ENCODE results near the gene MRPS27. TPM values are rescaled to one million over a fixed set of nuclear protein-coding genes. Genes with fewer than 3 reads are reported as not detected.

MRPS27 gene
- total and polyA plus RNA-seq, 9 of the 15 experiments (the other 6 are each of a cell fraction or from before 2014, with no cell fraction given): 73.6 to 144 (median 106) TPM

DNA sequence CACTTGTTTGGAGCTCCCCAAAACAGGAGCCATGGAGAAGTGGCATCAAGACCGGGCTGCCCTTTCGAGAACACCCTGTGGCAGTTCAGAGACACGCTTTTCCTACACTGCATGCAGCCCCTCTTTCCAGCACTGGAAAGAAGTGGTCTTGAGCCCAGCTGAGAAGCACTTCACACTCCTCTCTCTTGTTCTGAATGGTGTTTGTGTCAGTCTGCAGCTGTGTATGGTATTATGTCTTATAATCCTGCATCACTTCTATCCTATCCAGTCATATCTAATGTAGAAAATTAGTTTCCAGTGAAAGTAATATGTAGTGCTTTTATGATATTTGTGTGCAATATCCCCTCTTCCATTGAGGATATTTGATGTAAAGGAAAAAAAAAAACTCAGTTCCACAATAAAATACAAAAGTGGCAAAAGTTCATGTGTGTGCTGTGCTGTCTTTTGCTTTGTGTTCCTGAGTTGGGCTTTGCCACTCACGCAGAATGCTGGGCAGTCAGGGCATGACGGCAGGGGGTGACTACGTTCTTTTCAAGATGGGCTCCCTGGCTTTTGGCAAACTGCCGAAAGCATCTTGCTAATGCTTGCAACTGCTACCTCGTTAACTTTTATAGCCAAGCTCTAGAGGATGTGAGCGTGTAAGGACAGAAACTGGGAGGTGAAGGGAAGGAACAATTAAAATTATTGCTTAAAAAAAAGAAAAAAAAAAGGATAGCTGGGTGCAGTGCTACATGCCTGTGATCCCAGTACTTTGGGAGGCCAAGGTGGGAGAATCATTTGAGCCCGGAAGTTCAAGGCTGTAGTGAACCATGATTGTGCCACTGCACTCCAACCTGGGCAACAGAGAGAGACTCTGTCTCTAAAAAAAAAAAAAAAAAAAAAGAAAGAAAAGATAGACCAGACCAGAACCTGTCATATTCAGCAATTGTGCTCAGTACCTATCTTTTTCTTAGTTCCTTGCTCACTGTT lies 110.6 kb downstream of the MRPS27 start (continued):
- TF ChIP-seq NR2C2 (CRISPR knock-in tag; IDR thresholded peaks at IDR 0.05) (no peak), NR2C2 (tag; IDR thresholded peaks at IDR 0.05) (no peak), GABPB1 (CRISPR knock-in tag; IDR thresholded peaks at IDR 0.05) (no peak), SNIP1 (IDR thresholded peaks at IDR 0.05; ENCODE audit: low read depth) (no peak)

DNA sequence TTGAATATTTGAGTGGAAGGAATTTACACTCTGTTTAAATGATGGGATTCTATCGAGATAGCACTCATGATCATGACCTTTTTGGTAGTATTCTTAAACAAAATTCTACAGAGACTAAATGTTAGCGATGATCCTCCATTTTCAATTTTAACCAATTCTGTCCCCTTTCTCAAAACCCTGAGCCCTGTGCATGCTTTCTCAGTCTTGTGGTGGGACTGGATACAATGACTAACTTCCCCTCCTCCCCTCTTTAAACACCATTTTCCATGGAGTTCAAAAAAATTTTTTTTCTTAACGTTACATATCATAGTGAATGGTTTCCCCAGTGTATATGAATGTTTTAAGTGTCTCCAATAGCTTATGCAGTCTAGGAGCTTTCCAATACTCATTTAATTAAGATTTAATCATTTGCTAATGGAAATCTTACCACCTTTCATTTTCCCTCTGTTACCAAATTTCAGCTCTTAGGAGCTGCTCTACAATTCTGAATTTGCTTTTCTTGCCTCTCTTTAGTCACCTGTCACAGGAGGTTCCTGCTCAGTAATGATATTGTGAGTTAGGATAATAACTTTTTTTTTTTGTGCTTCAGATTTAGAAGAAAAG lies 111.6 kb downstream of the MRPS27 start:
- 77% methylated on average over 3 of the region's 3 CpGs for WGBS (ENCODE audit: insufficient coverage, low coverage, missing lambda C conversion rate)
- Histone ChIP-seq H3K4me2 (ENCODE audit: insufficient read depth, low read length) (no peak overlapping the region), H3K9me3 (replicated peaks; ENCODE audit: control insufficient read depth, insufficient read depth, low read depth, low read length) (no peaks in the 10 kb centered on the region), H3K9me1 (ENCODE audit: control insufficient read depth, insufficient read depth, low read length) (peaks cover 3% of the 10 kb centered on the region), H2AFZ (ENCODE audit: low read depth, low read length) (no peak overlapping the region), H3K4me1 (replicated peaks in 1 of 2; ENCODE audit: control insufficient read depth in 2 of 2, insufficient read depth in 2 of 2, low read length in 2 of 2) (peaks cover 0 to 2% of the 10 kb centered on the region in 2 experiments; a peak in 1 of 5 replicates), H3K36me3 (ENCODE audit: control insufficient read depth, insufficient read depth, low read length) (peaks cover 42% of the 10 kb centered on the region), H3K9ac (ENCODE audit: insufficient read depth in 1 of 2, low read depth in 2 of 2, low read length in 2 of 2) (no peak overlapping the region), H3K27ac (ENCODE audit: extremely low read depth, low read depth, low read length) (no peak overlapping the region), H4K20me1 (replicated peaks; ENCODE audit: control insufficient read depth, insufficient read depth, low read length) (no peaks in the 10 kb centered on the region), H3K4me3 (no peak overlapping the region), H3K79me2 (ENCODE audit: control insufficient read depth, insufficient read depth, low read length) (no peaks in the 10 kb centered on the region), H3K27me3 (ENCODE audit: control insufficient read depth in 2 of 2, insufficient read depth in 2 of 2, low read length in 2 of 2) (no peaks in the 10 kb centered on the region)
- intact Hi-C loops (cut with micrococcal nuclease): no loop called here
- DNase-seq (ENCODE audit: extremely low read depth in 1 of 4, low spot score in 3 of 4) (no peak), FAIRE-seq (no peak), ATAC-seq (no peak)
- in situ Hi-C loops (cut with MboI): no loop called here
- 0 out of 2 replicates have a peak, but pooled peaks have one; percentile 23 for TF ChIP-seq POLR2G (IDR thresholded peaks at IDR 0.05; ENCODE audit: low read depth, low read length)
- TF ChIP-seq, protein P1, sequence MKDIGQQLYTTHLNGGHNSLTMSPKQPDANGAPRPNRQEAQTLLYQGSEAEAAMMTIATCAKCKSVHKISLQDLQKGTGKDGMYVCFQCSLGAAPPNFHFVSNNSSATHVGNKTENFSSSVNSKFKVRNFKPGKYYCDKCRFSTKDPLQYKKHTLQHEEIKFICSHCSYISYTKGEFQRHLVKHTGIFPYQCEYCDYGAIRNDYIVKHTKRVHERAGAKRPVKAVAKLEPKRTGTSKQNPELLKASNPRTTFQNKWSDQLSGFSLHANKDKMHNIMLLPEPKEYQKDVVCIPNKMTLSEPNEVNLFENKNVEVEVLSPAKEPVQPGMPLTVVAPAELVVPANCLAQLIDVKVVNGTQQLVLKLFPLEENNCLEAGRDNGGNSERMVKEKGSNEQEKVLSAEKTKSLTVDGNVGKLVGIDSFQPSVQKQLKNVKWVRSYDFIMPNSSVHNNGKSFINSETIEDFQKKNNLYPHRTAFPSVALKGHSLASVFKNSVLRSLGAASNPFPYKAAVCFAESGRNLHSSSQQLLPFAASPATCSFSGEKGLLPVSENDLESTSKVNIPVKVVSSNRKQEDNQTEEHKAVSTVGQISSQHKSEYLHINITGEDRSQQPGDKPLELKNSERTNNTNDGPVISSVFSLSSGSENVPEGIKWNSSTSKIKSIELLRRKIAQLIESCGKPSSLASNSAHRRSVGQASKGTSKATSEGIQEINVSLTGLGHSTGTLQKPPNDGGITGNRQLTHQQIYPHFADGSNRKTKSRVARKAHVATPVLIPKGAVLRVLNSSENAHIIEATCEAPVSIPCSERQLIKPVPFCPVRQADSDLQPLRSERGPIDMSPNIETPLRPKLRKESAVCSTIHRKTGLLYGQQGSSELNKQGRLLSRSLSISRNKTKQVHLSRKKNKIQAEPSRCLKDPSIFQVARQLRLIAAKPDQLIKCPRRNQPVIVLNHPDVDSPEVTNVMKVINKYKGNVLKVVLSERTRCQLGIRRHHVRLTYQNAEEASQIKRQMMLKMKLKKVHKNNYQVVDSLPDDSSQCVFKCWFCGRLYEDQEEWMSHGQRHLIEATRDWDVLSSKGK (CRISPR knock-in tag; IDR thresholded peaks at IDR 0.05): no peak
- POLR2A ChIA-PET: interaction anchor here (0.6 to 1.5 kb wide), 6 partner anchors 8 to 72 kb away, joined by 3 read pairs; no protein-coding TSS in a partner anchor
- BruUV-seq (replicated peaks): no TSS peak
- CTCF ChIA-PET (ENCODE audit: low intra/inter-chr PET ratio): no interaction called here
